WTC11 (cell line): ENCODE results near the gene ROPN1L. TPM values are rescaled to one million over a fixed set of nuclear protein-coding genes. Genes with fewer than 3 reads are reported as not detected.

ENCODE experiments used
- microRNA-seq: library from miRNA; unstranded; fragments of <30 nt; microRNA quantifications from one replicate; pipeline ENCODE4 v1.2.0, GENCODE V29; 2022; ENCODE audit warnings: borderline number of aligned reads
- total RNA-seq: library from RNA; stranded (reverse); gene quantifications from 3 replicates; pipeline ENCODE4 v1.2.3, GENCODE V29; 2021

Gene ROPN1L
- total RNA-seq, 1 experiment from 2014 or later = not detected

Small RNA genes within 50 kb of the gene (microRNA-seq; reads per million reads assigned to microRNA genes)
- gene MIR6131 = not detected

Other genes starting within 250 kb of the ROPN1L start
- 10.3 to 15.7 TPM (median 11.8 TPM) in 3 replicates for gene ATPSCKMT, start 192.0 kb upstream of the ROPN1L start, total RNA-seq
- gene CCT5, start 191.6 kb upstream of the ROPN1L start, total RNA-seq = 481 to 548 TPM (median 496 TPM) in 3 replicates
- gene CMBL, start 134.0 kb upstream of the ROPN1L start, total RNA-seq = 26.7 to 34.0 TPM (median 27.7 TPM) in 3 replicates
- 117 to 122 TPM (median 121 TPM) in 3 replicates for gene MARCHF6, start 88.2 kb upstream of the ROPN1L start, total RNA-seq
- gene ANKRD33B, start 122.2 kb downstream of the ROPN1L start, total RNA-seq = 5.4 to 9.2 TPM (median 5.9 TPM) in 3 replicates